Muscle of arm (tissue), 12 donors: Measurements from ENCODE around the gene WNK1. TPM values are rescaled to one million over a fixed set of nuclear protein-coding genes. Genes with fewer than 3 reads are reported as not detected.

Experiments
- DNase-seq: peaks from one replicate; pipeline ENCODE4 v3.0.0-alpha.2; 2013
- polyA plus RNA-seq, 12 donors: library from polyadenylated mRNA; unstranded; fragments of 120-200 nt; gene quantifications; one replicate each; pipeline ENCODE4 v1.2.1, GENCODE V29; 2013; ENCODE audit not compliant: insufficient read length in 12 of 12

Gene WNK1
- polyA plus RNA-seq, 12 donors, result 48.9 to 126 (median 72.9) TPM; not detected in 1

DNA sequence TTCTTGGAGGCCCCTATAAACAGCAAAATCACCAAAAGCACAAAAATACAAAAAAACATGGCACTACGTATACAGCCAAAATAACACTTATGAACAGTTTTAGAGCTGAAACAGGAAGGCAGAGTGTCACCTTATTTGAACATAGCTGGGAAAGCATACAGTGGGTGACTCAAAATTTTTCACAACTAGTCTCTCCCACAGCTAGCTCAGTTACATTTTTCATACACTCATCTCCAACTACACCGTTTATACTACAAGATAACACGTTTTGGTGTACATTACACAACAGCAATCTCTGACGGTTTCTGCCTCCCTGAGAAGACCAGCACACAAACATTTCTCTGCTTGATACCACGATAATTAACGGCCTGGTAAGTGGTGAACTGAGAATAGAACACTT lies 194.3 kb downstream of the WNK1 start:
- DNase-seq, result no peak

DNA sequence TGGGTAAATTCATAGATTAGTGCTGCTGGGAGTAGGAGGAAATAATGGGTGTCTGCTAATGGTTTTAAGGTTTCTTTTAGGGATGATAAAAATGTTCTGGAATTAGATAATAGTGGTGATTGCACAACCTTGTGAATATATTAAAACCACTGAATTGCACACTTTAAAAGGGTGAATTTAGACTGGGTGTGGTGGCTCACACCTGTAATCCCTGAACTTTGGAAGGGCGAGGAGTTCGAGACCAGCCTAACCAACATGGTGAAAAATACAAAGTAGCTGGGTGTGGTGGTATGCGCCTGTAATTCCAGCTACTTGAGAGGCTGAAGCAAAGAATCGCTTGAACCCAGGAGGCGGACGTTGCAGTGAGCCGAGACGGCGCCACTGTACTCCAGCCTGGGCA lies 195.9 kb downstream of the WNK1 start:
- no peak for DNase-seq

DNA sequence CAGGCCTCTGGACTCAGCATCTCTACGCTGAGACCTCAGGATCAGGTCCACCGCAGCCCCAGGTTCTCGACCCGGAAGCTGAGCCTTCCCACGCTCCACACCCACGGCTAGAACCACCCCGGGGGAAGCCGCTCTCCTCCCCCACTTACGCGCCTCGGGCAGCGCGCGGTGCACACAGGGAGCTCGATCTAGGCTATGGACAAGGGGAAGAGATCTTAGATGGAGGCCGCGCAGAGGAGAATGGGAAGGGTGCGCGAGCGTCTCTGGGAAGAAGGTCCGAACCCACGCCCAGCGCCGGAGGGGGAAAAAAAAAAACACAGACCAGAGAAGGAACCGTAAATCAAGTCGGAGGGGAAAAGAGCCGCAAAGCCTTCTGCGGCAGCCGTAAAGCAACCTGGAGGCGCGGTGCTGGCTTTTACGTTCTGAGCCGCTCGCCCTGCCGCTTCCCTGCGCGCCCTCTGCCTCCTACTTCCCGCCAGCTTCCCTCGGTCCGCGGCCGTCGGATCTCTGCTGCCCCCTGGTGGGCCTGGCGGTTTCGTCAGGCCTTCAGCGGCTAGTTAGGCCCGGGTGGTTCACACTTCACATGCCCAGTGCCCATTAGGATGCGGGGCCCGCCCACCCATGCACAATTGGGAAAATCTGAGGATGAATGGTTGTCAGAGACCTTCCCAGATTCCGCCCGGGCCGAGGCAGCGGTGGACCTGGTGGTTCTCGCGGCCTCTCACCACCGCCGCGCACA lies 197.2 kb downstream of the WNK1 start, which contains the start of gene RAD52:
Gene RAD52, minus strand, starts transcription at position 242 of the 739 bp plus-strand sequence. CDS start 16,636 bp downstream, outside the sequence.
- DNase-seq, result peak; percentile 98

DNA sequence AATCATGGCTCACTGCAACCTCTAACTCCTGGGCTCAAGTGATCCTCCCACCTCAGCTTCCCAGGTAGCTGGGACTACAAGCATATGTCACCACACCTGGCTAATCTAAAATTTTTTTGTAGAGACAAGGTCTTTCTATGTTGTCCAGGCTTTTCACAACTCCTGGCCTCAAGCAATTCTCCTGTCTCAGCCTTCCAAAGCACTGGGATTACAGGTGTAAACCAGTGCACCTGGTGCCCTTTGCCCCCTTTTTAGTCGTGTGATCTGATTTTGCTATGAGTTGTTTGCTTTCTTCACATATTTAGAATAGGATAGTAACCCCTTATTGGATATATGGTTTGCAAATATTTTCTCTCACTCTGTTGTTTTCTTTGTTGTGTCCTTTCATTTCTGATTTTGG lies 198.8 kb downstream of the WNK1 start:
- DNase-seq, result no peak

DNA sequence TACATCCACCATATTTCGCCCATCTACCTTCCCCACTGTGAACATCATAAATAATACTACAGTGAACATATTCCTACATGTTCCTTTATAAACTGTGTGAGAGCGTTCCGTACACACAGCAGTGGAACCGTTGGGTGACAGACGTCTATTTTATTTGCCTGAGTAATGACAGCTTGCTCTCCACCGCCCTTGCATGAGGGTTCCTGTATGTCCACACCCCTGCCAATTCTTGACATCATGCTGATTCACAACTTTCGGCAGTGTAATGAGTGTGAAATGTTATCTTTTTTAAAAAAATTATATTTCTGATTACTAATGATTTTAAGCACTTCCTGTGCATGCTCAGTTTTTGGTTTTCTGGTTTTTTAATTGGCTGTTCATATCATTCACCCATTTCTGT lies 201.4 kb downstream of the WNK1 start:
- no peak for DNase-seq

DNA sequence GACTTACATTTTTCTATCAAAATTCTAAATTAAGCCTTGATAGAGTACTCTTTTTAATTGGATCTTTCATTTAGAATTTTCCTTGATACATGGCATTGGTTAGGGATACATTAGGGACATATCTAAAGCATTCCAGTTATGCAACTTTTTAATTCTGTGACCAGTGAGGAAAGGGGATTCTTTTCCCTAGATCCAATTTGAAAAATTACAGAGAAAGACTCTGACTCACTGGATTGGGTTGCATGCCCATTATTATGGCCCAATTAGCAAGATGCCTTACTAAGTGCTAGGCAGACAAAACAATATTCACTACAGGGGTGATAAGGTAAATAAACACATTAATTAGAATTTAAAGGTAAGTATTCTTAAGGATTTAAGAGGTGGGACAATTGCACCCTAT lies 202.4 kb downstream of the WNK1 start:
- no peak for DNase-seq

DNA sequence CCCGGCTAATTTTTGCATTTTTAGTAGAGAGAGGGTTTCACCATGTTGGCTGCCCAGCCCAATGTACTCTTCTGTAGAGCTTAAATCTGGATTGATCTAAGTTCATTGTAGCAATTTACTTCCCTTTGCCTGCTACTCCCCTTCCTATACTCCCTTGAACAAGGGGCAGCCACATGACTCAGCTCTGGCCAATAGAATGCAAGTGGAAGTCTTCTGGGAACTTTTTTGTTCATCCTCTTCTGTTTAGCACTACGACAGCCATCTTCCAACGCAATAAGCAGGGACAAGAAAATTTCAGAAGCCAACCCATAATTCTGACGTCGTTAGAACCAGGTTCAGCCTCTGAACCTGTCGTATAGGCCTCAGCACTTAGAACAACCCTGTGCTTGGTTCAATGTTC lies 203.6 kb downstream of the WNK1 start:
- no peak for DNase-seq

DNA sequence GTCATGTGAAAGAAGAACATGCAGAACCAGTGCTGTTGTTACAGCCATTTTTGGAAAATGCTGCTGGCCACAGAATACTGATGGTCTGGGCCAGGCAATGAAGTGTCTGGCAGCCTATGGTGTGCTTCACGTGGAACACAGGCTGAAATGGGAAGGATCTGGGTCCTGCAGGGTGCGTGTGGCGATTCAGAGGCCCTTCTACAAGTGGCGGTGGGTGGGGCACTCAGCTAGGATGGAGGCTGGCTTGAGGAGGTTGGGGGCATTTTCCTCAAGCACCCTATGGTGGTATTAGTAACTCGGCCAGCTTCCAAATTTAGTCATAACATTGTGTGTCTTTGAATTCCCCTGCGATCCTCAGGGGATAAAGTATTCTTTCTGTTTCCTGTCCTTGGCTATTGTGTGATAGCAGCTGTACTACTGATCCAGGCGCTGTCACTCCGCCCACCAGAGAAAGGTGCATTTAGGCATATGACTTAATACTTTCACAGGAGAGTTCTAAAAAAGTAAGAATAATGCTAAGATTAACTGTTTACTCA lies 206.3 kb downstream of the WNK1 start:
- DNase-seq, result peak; percentile 14

Other genes with a start within 250 kb of the WNK1 start
- gene NINJ2, start 89.1 kb upstream of the WNK1 start, polyA plus RNA-seq, result 1 to 10 TPM in 10 of 12 donors, not detected in 2; 3.4 to 6.2 (median 4.8) TPM
- 10 to 100 TPM in 11 of 12 donors, not detected in 1; 13.4 to 36.5 (median 21.9) TPM for gene RAD52, start 197.1 kb downstream of the WNK1 start, polyA plus RNA-seq
- 10 to 100 TPM in 11 of 12 donors, not detected in 1; 23.3 to 33.2 (median 25.5) TPM for gene ERC1, start 238.6 kb downstream of the WNK1 start, polyA plus RNA-seq